PC-3 (cell line): ENCODE data around the gene UBXN2A.

ENCODE experiments used
- CTCF ChIP-seq: fragments of 300-600 bp; sonication (generic); conservative IDR thresholded peaks from 2 replicates; pipeline ENCODE4 v1.5.1; 2017; ENCODE audit warnings: antibody characterized with exemption, low read depth, mild to moderate bottlenecking, low read length
- EZH2 ChIP-seq: fragments of 300-600 bp; sonication (generic); IDR thresholded peaks from one replicate; pipeline ENCODE4 v1.6.1; 2017; ENCODE audit warnings: antibody characterized with exemption, mild to moderate bottlenecking, low read length; ENCODE audit not compliant: unreplicated experiment
- EZH2phosphoT487 ChIP-seq: fragments of 300-600 bp; sonication (generic); IDR thresholded peaks from 2 replicates; pipeline ENCODE4 v1.6.1; 2018; ENCODE audit warnings: mild to moderate bottlenecking, antibody characterized with exemption, low read length, borderline replicate concordance

GRCh38 chr2:24009367-24009679 is 69.1 kb downstream of the UBXN2A start:
- no peak for TF ChIP-seq EZH2
- no peak for TF ChIP-seq CTCF
- TF ChIP-seq EZH2phosphoT487: no peak
